HepG2 (cell line): ENCODE measurements around the gene DNAJC9. TPM values are rescaled to one million over a fixed set of nuclear protein-coding genes. Genes with fewer than 3 reads are reported as not detected.

Source experiments
- ARID3A ChIP-seq: IDR thresholded peaks from 2 replicates; pipeline ENCODE4 v1.6.1; 2012; ENCODE audit warnings: low read depth, low read length, improper control_type of control experiment
- CBX5 ChIP-seq: sonication (generic); formaldehyde crosslinking; IDR thresholded peaks from 2 replicates; pipeline ENCODE4 v1.4.0; 2020; ENCODE audit warnings: missing genetic modification reagents, borderline replicate concordance
- FOXM1 ChIP-seq: sonication (generic); formaldehyde crosslinking; IDR thresholded peaks from 2 replicates; pipeline ENCODE4 v1.5.0; 2020; ENCODE audit warnings: missing genetic modification reagents
- GZF1 ChIP-seq: sonication (generic); formaldehyde crosslinking; IDR thresholded peaks from 2 replicates; pipeline ENCODE4 v1.5.1; 2020; ENCODE audit warnings: mild to moderate bottlenecking, missing genetic modification reagents
- HMG20B ChIP-seq: conservative IDR thresholded peaks from 2 replicates; pipeline ENCODE4 v1.6.1; 2016; ENCODE audit warnings: missing genetic modification reagents, missing compliant biosample characterization
- ISL2 ChIP-seq: sonication (generic); formaldehyde crosslinking; IDR thresholded peaks from 2 replicates; pipeline ENCODE4 v1.5.0; 2020; ENCODE audit warnings: missing genetic modification reagents
- KDM4B ChIP-seq: sonication (generic); formaldehyde crosslinking; IDR thresholded peaks from 2 replicates; pipeline ENCODE4 v1.4.0; 2020; ENCODE audit warnings: missing genetic modification reagents
- KLF9 ChIP-seq: IDR thresholded peaks from 2 replicates; pipeline ENCODE4 v1.6.1; 2016; ENCODE audit warnings: low read depth
- RBFOX2 ChIP-seq: fragments of 200-400 bp; formaldehyde crosslinking; IDR thresholded peaks from 2 replicates; pipeline ENCODE4 v1.6.1; 2017; ENCODE audit warnings: low read depth, mild to moderate bottlenecking, low read length
- SMARCC2 ChIP-seq: fragments of 450-650 bp; IDR thresholded peaks from 2 replicates; pipeline ENCODE4 v1.6.1; 2017; ENCODE audit warnings: antibody characterized with exemption, mild to moderate bottlenecking
- SP2 ChIP-seq: sonication (generic); formaldehyde crosslinking; IDR thresholded peaks from 2 replicates; pipeline ENCODE4 v1.5.1; 2020; ENCODE audit warnings: mild to moderate bottlenecking, missing genetic modification reagents
- TFDP1 ChIP-seq: IDR thresholded peaks from 2 replicates; pipeline ENCODE4 v1.6.1; 2016; ENCODE audit warnings: missing compliant biosample characterization, missing genetic modification reagents, borderline replicate concordance
- TSC22D2 ChIP-seq: sonication (generic); formaldehyde crosslinking; IDR thresholded peaks from 2 replicates; pipeline ENCODE4 v1.5.1; 2020; ENCODE audit warnings: missing genetic modification reagents, mild to moderate bottlenecking, borderline replicate concordance
- ZBTB20 ChIP-seq: sonication (generic); formaldehyde crosslinking; IDR thresholded peaks from 2 replicates; pipeline ENCODE4 v1.8.1; 2023; ENCODE audit warnings: missing genetic modification reagents, low read depth, mild to moderate bottlenecking, borderline replicate concordance
- ZBTB39 ChIP-seq: sonication (generic); formaldehyde crosslinking; IDR thresholded peaks from 2 replicates; pipeline ENCODE4 v1.5.0; 2020; ENCODE audit warnings: missing genetic modification reagents
- ZNF121 ChIP-seq: sonication (generic); formaldehyde crosslinking; IDR thresholded peaks from 2 replicates; pipeline ENCODE4 v1.5.0; 2020; ENCODE audit warnings: mild to moderate bottlenecking, missing genetic modification reagents
- ZNF234 ChIP-seq: sonication (generic); formaldehyde crosslinking; conservative IDR thresholded peaks from 2 replicates; pipeline ENCODE4 v1.5.1; 2020; ENCODE audit warnings: mild to moderate bottlenecking, missing genetic modification reagents
- ZNF326 ChIP-seq: sonication (generic); formaldehyde crosslinking; IDR thresholded peaks from 2 replicates; pipeline ENCODE4 v1.4.0; 2020; ENCODE audit warnings: missing genetic modification reagents, borderline replicate concordance
- ZNF329 ChIP-seq: sonication (generic); formaldehyde crosslinking; IDR thresholded peaks from 2 replicates; pipeline ENCODE4 v1.9.0; 2021; ENCODE audit warnings: low read depth, mild to moderate bottlenecking, missing genetic modification reagents
- ZNF570 ChIP-seq: sonication (generic); formaldehyde crosslinking; IDR thresholded peaks from 2 replicates; pipeline ENCODE4 v1.4.0; 2020; ENCODE audit warnings: mild to moderate bottlenecking, missing genetic modification reagents, borderline replicate concordance
- ZNF768 ChIP-seq: sonication (generic); formaldehyde crosslinking; IDR thresholded peaks from 2 replicates; pipeline ENCODE4 v1.4.0; 2020; ENCODE audit warnings: missing genetic modification reagents
- ZNF770 ChIP-seq: sonication (generic); formaldehyde crosslinking; IDR thresholded peaks from 2 replicates; pipeline ENCODE4 v1.5.0; 2020; ENCODE audit warnings: mild to moderate bottlenecking, missing genetic modification reagents
- ZSCAN30 ChIP-seq: sonication (generic); formaldehyde crosslinking; IDR thresholded peaks from 2 replicates; pipeline ENCODE4 v1.5.0; 2020; ENCODE audit warnings: mild to moderate bottlenecking, missing genetic modification reagents
- polyA plus RNA-seq, 8 experiments: library from polyadenylated mRNA; depleted of rRNA in 3 of 8; stranded (reverse) in 7 of 8; unstranded in 1 of 8; fragments of >200 nt; fragmentation: Illumina TruSeq in 4 of 8; extraction: Trizol in 4 of 8; gene quantifications; 2 replicates each; pipeline versions ENCODE4 v1.2.1 to v1.2.3, GENCODE V29; 2011 to 2016; ENCODE audit warnings: low read depth in 4 of 8, missing spikeins in 1 of 8, mixed read lengths in 1 of 8; ENCODE audit not compliant: insufficient read depth in 1 of 8
- total RNA-seq, 5 experiments: library from RNA; depleted of rRNA; stranded (reverse); fragments of >200 nt; fragmentation: Illumina TruSeq; extraction: Trizol; gene quantifications; 2 replicates each; pipeline ENCODE4 v1.2.3, GENCODE V29; 2016; ENCODE audit warnings: low read depth in 1 of 5

The DNAJC9 gene
- total and polyA plus RNA-seq, 2 of the 13 experiments (the other 11 are each of a cell fraction or from before 2014, with no cell fraction given): 15.9 to 60.3 TPM

- TF ChIP-seq SP2 (no peak), ZSCAN30 (CRISPR knock-in tag) (peak; percentile 56; the same call in 1 of the 2 replicates), ZNF768 (peak; percentile 52; the same call in 1 of the 2 replicates), KDM4B (CRISPR knock-in tag) (no peak), ZBTB20 (CRISPR knock-in tag) (peak; percentile 63; the same call in 1 of the 2 replicates), ZNF570 (CRISPR knock-in tag) (0 out of 2 replicates have a peak, but pooled peaks have one; percentile 40), ZNF234 (CRISPR knock-in tag) (no peak), ZBTB39 (CRISPR knock-in tag) (no peak), FOXM1 (no peak), SMARCC2 (no peak), CBX5 (CRISPR knock-in tag) (peak; percentile 79; the same call in 1 of the 2 replicates), HMG20B (CRISPR knock-in tag) (peak; percentile 41; the same call in 1 of the 2 replicates), ZNF121 (CRISPR knock-in tag) (peak; percentile 63; the same call in 1 of the 2 replicates), RBFOX2 (peak; percentile 90), ARID3A (no peak; the same call in 1 of the 2 replicates), ZNF329 (CRISPR knock-in tag) (no peak), TSC22D2 (CRISPR knock-in tag) (peak; percentile 90; the same call in 1 of the 2 replicates), KLF9 (peak; percentile 86; the same call in 1 of the 2 replicates), ZNF770 (peak; percentile 46; the same call in 1 of the 2 replicates), GZF1 (peak; percentile 4; the same call in 1 of the 2 replicates), ZNF326 (CRISPR knock-in tag) (no peak), TFDP1 (CRISPR knock-in tag) (peak; percentile 96; the same call in 1 of the 2 replicates), ISL2 (CRISPR knock-in tag) (peak; percentile 59; the same call in 1 of the 2 replicates)
Observed at GRCh38 chr10:73252445-73253224, 5.6 kb upstream of the DNAJC9 start, which contains the start of gene MRPS16 (continued).
